ENCODE measurements around the gene LAMB2.

DNA sequence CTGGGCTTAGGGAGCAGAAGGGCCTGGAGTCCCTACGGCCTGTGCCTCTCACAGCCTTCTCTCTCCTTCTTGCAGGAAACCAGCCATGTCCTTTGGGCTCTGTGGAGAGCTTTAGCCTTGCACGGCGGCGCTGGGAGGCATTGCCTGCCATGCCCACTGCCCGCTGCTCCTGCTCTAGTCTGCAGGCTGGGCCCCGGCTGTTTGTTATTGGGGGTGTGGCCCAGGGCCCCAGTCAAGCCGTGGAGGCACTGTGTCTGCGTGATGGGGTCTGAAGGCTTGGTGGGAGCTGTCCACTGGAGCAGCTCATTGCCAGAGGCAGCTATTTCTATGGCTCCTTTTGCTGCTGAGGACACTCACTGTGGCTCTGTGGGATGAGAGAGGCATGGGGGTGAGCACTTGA, 42.7 kb upstream of the LAMB2 start:
- TF ChIP-seq ISL1 (CRISPR knock-in tag; IDR thresholded peaks at IDR 0.05) (no peak), RARB (CRISPR knock-in tag; IDR thresholded peaks at IDR 0.05) (no peak), ESRRG (CRISPR knock-in tag; IDR thresholded peaks at IDR 0.05) (no peak), ZFP30 (CRISPR knock-in tag; IDR thresholded peaks at IDR 0.05) (no peak), SNAI2 (CRISPR knock-in tag; IDR thresholded peaks at IDR 0.05) (no peak), ZFP3 (CRISPR knock-in tag; IDR thresholded peaks at IDR 0.05) (no peak), ZNF70 (CRISPR knock-in tag; IDR thresholded peaks at IDR 0.05) (no peak)
- TF ChIP-seq, protein P1, sequence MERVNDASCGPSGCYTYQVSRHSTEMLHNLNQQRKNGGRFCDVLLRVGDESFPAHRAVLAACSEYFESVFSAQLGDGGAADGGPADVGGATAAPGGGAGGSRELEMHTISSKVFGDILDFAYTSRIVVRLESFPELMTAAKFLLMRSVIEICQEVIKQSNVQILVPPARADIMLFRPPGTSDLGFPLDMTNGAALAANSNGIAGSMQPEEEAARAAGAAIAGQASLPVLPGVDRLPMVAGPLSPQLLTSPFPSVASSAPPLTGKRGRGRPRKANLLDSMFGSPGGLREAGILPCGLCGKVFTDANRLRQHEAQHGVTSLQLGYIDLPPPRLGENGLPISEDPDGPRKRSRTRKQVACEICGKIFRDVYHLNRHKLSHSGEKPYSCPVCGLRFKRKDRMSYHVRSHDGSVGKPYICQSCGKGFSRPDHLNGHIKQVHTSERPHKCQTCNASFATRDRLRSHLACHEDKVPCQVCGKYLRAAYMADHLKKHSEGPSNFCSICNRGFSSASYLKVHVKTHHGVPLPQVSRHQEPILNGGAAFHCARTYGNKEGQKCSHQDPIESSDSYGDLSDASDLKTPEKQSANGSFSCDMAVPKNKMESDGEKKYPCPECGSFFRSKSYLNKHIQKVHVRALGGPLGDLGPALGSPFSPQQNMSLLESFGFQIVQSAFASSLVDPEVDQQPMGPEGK (CRISPR knock-in tag; IDR thresholded peaks at IDR 0.05; ENCODE audit: borderline replicate concordance): no peak
- TF ChIP-seq, protein P2, sequence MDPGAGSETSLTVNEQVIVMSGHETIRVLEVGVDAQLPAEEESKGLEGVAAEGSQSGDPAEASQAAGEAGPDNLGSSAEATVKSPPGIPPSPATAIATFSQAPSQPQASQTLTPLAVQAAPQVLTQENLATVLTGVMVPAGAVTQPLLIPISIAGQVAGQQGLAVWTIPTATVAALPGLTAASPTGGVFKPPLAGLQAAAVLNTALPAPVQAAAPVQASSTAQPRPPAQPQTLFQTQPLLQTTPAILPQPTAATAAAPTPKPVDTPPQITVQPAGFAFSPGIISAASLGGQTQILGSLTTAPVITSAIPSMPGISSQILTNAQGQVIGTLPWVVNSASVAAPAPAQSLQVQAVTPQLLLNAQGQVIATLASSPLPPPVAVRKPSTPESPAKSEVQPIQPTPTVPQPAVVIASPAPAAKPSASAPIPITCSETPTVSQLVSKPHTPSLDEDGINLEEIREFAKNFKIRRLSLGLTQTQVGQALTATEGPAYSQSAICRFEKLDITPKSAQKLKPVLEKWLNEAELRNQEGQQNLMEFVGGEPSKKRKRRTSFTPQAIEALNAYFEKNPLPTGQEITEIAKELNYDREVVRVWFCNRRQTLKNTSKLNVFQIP (CRISPR knock-in tag; IDR thresholded peaks at IDR 0.05; ENCODE audit: borderline replicate concordance, low read depth): no peak
